SK-N-MC (cell line): ENCODE measurements around the gene CAMSAP2.

Experiments
- EZH2 ChIP-seq: fragments of 200-600 bp; sonication (generic); IDR thresholded peaks from one replicate; pipeline ENCODE4 v1.6.1; 2017; ENCODE audit warnings: antibody characterized with exemption
- FOXP2 ChIP-seq: optimal IDR thresholded peaks from 2 replicates; pipeline ENCODE3; 2011; ENCODE audit warnings: mild to moderate bottlenecking, moderate library complexity; ENCODE audit not compliant: insufficient read depth; ENCODE audit errors: extremely low read length, control extremely low read depth
- POLR2AphosphoS5 ChIP-seq: IDR thresholded peaks from 2 replicates; pipeline ENCODE4 v1.6.1; 2012; ENCODE audit warnings: mild to moderate bottlenecking, low read depth, low read length, borderline replicate concordance

GRCh38 chr1:200866521-200866920 is 127.8 kb downstream of the CAMSAP2 start:
- TF ChIP-seq POLR2AphosphoS5, result no peak
- TF ChIP-seq EZH2, result no peak
- no peak for TF ChIP-seq FOXP2
